Measurements from ENCODE around the gene ZBTB47. TPM values are rescaled to one million over a fixed set of nuclear protein-coding genes. Genes with fewer than 3 reads are reported as not detected.

ZBTB47 gene
- total RNA-seq, 2 experiments from 2014 or later, result 0.43 to 0.45 TPM

GRCh38 chr3:42662813-42663535, 9.5 kb downstream of the ZBTB47 start:
- Mint-ChIP-seq H3K4me3 (no peak overlapping the region), H3K27ac (no peak overlapping the region), H3K36me3 (ENCODE audit: low read depth) (no peaks in the 10 kb centered on the region), H3K27me3 (no peaks in the 10 kb centered on the region), H3K4me1 (ENCODE audit: low read depth) (no peaks in the 10 kb centered on the region), H3K9me3 (no peaks in the 10 kb centered on the region)
- ATAC-seq, result no peak
- ChIA-PET CTCF (interaction anchor here (2.1 kb wide), 1 partner anchor 81 kb away, joined by 7 read pairs; no protein-coding TSS in a partner anchor), POLR2A (no interaction called here)
- no peak for TF ChIP-seq CTCF (IDR thresholded peaks at IDR 0.05)
- no peak for DNase-seq
- intact Hi-C loops (cut with micrococcal nuclease), result no loop called here

GRCh38 chr3:42663581-42664437, 10.3 kb downstream of the ZBTB47 start:
- intact Hi-C loops (cut with micrococcal nuclease), result no loop called here
- no peaks in the 10 kb centered on the region for H3K4me1 Mint-ChIP-seq (ENCODE audit: low read depth)
- H3K27me3 Mint-ChIP-seq, result no peaks in the 10 kb centered on the region
- H3K36me3 Mint-ChIP-seq (ENCODE audit: low read depth), result no peaks in the 10 kb centered on the region
- H3K9me3 Mint-ChIP-seq, result no peaks in the 10 kb centered on the region
- no peak overlapping the region for H3K4me3 Mint-ChIP-seq
- DNase-seq (no peak), ATAC-seq (no peak)
- TF ChIP-seq CTCF (IDR thresholded peaks at IDR 0.05), result no peak
- CTCF ChIA-PET, result no interaction called here
- H3K27ac Mint-ChIP-seq, result no peak overlapping the region
- POLR2A ChIA-PET, result no interaction called here

GRCh38 chr3:42664438-42664803, 10.9 kb downstream of the ZBTB47 start:
- ATAC-seq (no peak), DNase-seq (no peak)
- intact Hi-C loops (cut with micrococcal nuclease), result no loop called here
- Mint-ChIP-seq H3K9me3 (no peaks in the 10 kb centered on the region), H3K27ac (no peak overlapping the region), H3K4me3 (no peak overlapping the region), H3K27me3 (no peaks in the 10 kb centered on the region), H3K36me3 (ENCODE audit: low read depth) (no peaks in the 10 kb centered on the region), H3K4me1 (ENCODE audit: low read depth) (no peaks in the 10 kb centered on the region)
- TF ChIP-seq CTCF (IDR thresholded peaks at IDR 0.05), result no peak
- ChIA-PET POLR2A (no interaction called here), CTCF (no interaction called here)

GRCh38 chr3:42665050-42665878, 11.8 kb downstream of the ZBTB47 start:
- H3K36me3 Mint-ChIP-seq (ENCODE audit: low read depth), result no peaks in the 10 kb centered on the region
- DNase-seq (no peak), ATAC-seq (no peak)
- H3K27ac Mint-ChIP-seq, result no peak overlapping the region
- intact Hi-C loops (cut with micrococcal nuclease), result no loop called here
- ChIA-PET CTCF (interaction anchor here (1.0 kb wide), 1 partner anchor 47 kb away, joined by 3 read pairs; no protein-coding TSS in a partner anchor), POLR2A (no interaction called here)
- H3K9me3 Mint-ChIP-seq, result no peaks in the 10 kb centered on the region
- no peaks in the 10 kb centered on the region for H3K4me1 Mint-ChIP-seq (ENCODE audit: low read depth)
- no peaks in the 10 kb centered on the region for H3K27me3 Mint-ChIP-seq
- no peak overlapping the region for H3K4me3 Mint-ChIP-seq
- no peak for TF ChIP-seq CTCF (IDR thresholded peaks at IDR 0.05)
